Measurements from ENCODE around the gene SERTAD4.

GRCh38 chr1:210257698-210258529 lies 25.3 kb downstream of the SERTAD4 start:
- TF ChIP-seq EP300 (IDR thresholded peaks at IDR 0.05; ENCODE audit: low read depth) (no peak), CTCF (IDR thresholded peaks at IDR 0.05) (no peak)
